Caco-2 (cell line): ENCODE measurements around the gene CNGA1. TPM values are rescaled to one million over a fixed set of nuclear protein-coding genes. Genes with fewer than 3 reads are reported as not detected.

ENCODE experiments used
- BruUV-seq: library from RNA; stranded (reverse); fragments of 400-500 nt; replicated peaks from 2 replicates; lab custom pipeline; 2021; lab: Mats Ljungman, UMichigan
- CTCF ChIA-PET: fragments of 300-600 bp; sonication (Branson Sonifier 250); formaldehyde crosslinking; loops from one replicate; lab custom pipeline; 2022; ENCODE audit warnings: antibody characterized with exemption; lab: Charles Lee
- POLR2A ChIA-PET: fragments of 300-600 bp; sonication (Branson Sonifier 250); formaldehyde crosslinking; loops from one replicate; lab custom pipeline; 2022; ENCODE audit warnings: antibody characterized with exemption; lab: Charles Lee
- DNase-seq, 2 experiments: peaks; one replicate each; pipeline versions ENCODE4 v3.0.0 to v3.0.0-alpha.2; 2020 to 2022
- H3K27me3 ChIP-seq: replicated peaks from 2 replicates; pipeline ENCODE4 v1.6.0; 2011; ENCODE audit warnings: low read length; ENCODE audit not compliant: control insufficient read depth, insufficient read depth
- H3K36me3 ChIP-seq: 2 replicates; pipeline ENCODE4 v1.5.1; 2011; ENCODE audit warnings: low read length; ENCODE audit not compliant: control insufficient read depth, insufficient read depth
- H3K4me1 ChIP-seq: fragments of 250-450 bp; sonication (Bioruptor Pico); 2 replicates; pipeline ENCODE4 v1.5.1; 2020; ENCODE audit warnings: mild to moderate bottlenecking
- H3K4me3 ChIP-seq: 2 replicates; pipeline ENCODE4 v1.5.1; 2011; ENCODE audit warnings: low read depth, mild to moderate bottlenecking, control low read depth, low read length
- H3K9me3 ChIP-seq: fragments of 250-450 bp; sonication (Bioruptor Pico); 2 replicates; pipeline ENCODE4 v1.5.1; 2020; ENCODE audit warnings: mild to moderate bottlenecking, moderate library complexity
- H3K27ac Mint-ChIP-seq: one replicate; pipeline ENCODE4 v1.8.0; 2022; ENCODE audit warnings: mixed read lengths; ENCODE audit not compliant: unreplicated experiment
- H3K27me3 Mint-ChIP-seq: one replicate; pipeline ENCODE4 v1.8.0; 2022; ENCODE audit warnings: mixed read lengths; ENCODE audit not compliant: insufficient read depth, unreplicated experiment
- H3K36me3 Mint-ChIP-seq: one replicate; pipeline ENCODE4 v1.8.0; 2022; ENCODE audit warnings: mild to moderate bottlenecking, mixed read lengths; ENCODE audit not compliant: insufficient read depth, unreplicated experiment
- H3K4me1 Mint-ChIP-seq: one replicate; pipeline ENCODE4 v1.8.0; 2022; ENCODE audit warnings: low read depth, mixed read lengths; ENCODE audit not compliant: unreplicated experiment
- H3K4me3 Mint-ChIP-seq: one replicate; pipeline ENCODE4 v1.8.0; 2022; ENCODE audit warnings: mild to moderate bottlenecking, moderate library complexity, mixed read lengths; ENCODE audit not compliant: unreplicated experiment
- H3K9me3 Mint-ChIP-seq: one replicate; pipeline ENCODE4 v1.8.0; 2022; ENCODE audit warnings: mixed read lengths; ENCODE audit not compliant: unreplicated experiment
- CTCF ChIP-seq, 2 experiments: fragments of 200-600 bp in 1 of 2; IDR thresholded peaks; 1 replicate in 1 of 2; 2 replicates in 1 of 2; pipeline versions ENCODE4 v1.5.1 to v1.8.0; 2011 to 2022; ENCODE audit warnings: antibody characterized with exemption in 1 of 2, control low read depth in 1 of 2, inconsistent platforms in 1 of 2, low read depth in 1 of 2, low read length in 1 of 2, mild to moderate bottlenecking in 1 of 2, moderate library complexity in 1 of 2; ENCODE audit not compliant: insufficient read depth in 1 of 2, severe bottlenecking in 1 of 2, unreplicated experiment in 1 of 2
- intact Hi-C: fragments of 100-400 bp; cut with micrococcal nuclease; formaldehyde crosslinking; loops from one replicate; pipeline ENCODE4 v1.10.0; 2022; ENCODE audit not compliant: unreplicated experiment
- total RNA-seq: library from RNA; stranded (reverse); gene quantifications from 2 replicates; pipeline ENCODE4 v1.2.3, GENCODE V29; 2022

CNGA1 gene
- total RNA-seq, 1 experiment from 2014 or later = 1.5 TPM

- no peaks in the 10 kb centered on the region for H3K27me3 ChIP-seq
- Mint-ChIP-seq H3K9me3 (peaks cover 12% of the 10 kb centered on the region), H3K4me3 (peak overlapping the region; percentile 93), H3K4me1 (peaks cover 18% of the 10 kb centered on the region), H3K27ac (peak overlapping the region; percentile 89), H3K27me3 (no peaks in the 10 kb centered on the region), H3K36me3 (peaks cover 30% of the 10 kb centered on the region)
- peak overlapping the region; percentile 94 for H3K4me3 ChIP-seq
- ChIA-PET POLR2A (interaction anchor here (0.7 kb wide), 1 partner anchor 291 kb away, joined by 3 read pairs; no protein-coding TSS in a partner anchor), CTCF (no interaction called here)
- TF ChIP-seq CTCF (IDR thresholded peaks at IDR 0.05; ENCODE audit: insufficient read depth in 1 of 2, low read depth in 1 of 2, low read length in 1 of 2, severe bottlenecking in 1 of 2, unreplicated experiment in 1 of 2) = no peak
- DNase-seq = no peak
- H3K36me3 ChIP-seq = no peaks in the 10 kb centered on the region
- peaks cover 16% of the 10 kb centered on the region for H3K4me1 ChIP-seq
- TSS peak; percentile 35 for BruUV-seq
- no peaks in the 10 kb centered on the region for H3K9me3 ChIP-seq
- intact Hi-C loops = loop anchor here (2.0 to 5.0 kb wide), 5 partner anchors 27 to 103 kb away; partner anchors contain the start of gene NFXL1
These were observed 803 bp downstream of the CNGA1 start for GRCh38 chr4:48015678-48016077.

DNA sequence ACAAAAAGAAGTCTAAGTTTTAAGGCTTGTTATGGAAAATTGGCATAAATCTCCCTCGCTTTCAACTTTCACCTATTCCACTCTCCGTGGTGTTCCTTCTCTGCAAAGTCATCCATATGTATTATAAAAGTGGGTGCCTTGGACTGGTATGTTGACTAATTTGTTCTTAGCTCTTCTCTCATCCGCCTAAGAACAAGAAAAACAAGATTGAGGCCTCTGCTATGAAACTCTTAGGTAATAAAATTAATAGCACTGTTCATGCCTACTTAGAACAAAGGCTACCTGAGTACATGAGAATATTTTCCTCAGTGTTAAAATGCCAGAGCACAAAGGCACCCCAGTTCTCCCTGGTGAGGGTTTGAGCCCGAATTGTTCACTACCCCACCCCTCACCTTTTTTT, 1.3 kb downstream of the CNGA1 start:
- peaks cover 16% of the 10 kb centered on the region for H3K9me3 Mint-ChIP-seq
- H3K27me3 ChIP-seq = no peaks in the 10 kb centered on the region
- POLR2A ChIA-PET = no interaction called here
- H3K4me1 ChIP-seq = peaks cover 16% of the 10 kb centered on the region
- intact Hi-C loops = loop anchor here (5.0 kb wide), 1 partner anchor 103 kb away; the partner anchor contains the start of gene NFXL1
- H3K36me3 Mint-ChIP-seq = peaks cover 26% of the 10 kb centered on the region
- DNase-seq = no peak
- TF ChIP-seq CTCF (IDR thresholded peaks at IDR 0.05; ENCODE audit: insufficient read depth in 1 of 2, low read depth in 1 of 2, low read length in 1 of 2, severe bottlenecking in 1 of 2, unreplicated experiment in 1 of 2) = no peak
- H3K4me3 Mint-ChIP-seq = peak overlapping the region; percentile 93
- H3K27me3 Mint-ChIP-seq = no peaks in the 10 kb centered on the region
- H3K27ac Mint-ChIP-seq = peak overlapping the region; percentile 89
- H3K4me1 Mint-ChIP-seq = peaks cover 17% of the 10 kb centered on the region
- H3K36me3 ChIP-seq = no peaks in the 10 kb centered on the region
- BruUV-seq = no TSS peak
- H3K4me3 ChIP-seq = peak overlapping the region; percentile 94
- no peaks in the 10 kb centered on the region for H3K9me3 ChIP-seq
- CTCF ChIA-PET = no interaction called here

DNA sequence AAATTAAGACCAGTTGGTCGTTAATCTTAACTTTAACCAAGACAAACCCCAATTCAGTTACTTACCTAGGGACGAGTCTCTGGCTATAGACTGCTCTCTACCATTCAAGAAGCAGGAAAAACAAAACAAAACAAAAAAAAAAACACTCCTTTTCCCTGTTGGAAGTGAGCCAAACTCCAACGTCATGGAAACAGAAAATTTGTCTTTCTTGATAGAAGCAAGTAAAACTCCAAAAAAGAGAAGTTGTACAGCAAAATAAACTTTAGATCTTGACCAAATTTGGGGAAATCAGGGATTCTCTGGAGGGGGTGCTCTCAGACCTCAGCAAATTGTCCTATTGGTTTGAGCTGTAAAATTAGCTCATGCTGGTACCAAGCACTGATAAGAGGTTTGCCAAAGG, 3.7 kb downstream of the CNGA1 start:
- POLR2A ChIA-PET = no interaction called here
- H3K36me3 ChIP-seq = no peaks in the 10 kb centered on the region
- CTCF ChIA-PET = no interaction called here

More for the DNA sequence above, 3.7 kb downstream of the CNGA1 start:
- intact Hi-C loops = no loop called here
- Mint-ChIP-seq H3K27ac (no peak overlapping the region), H3K4me1 (peaks cover 6% of the 10 kb centered on the region), H3K27me3 (no peaks in the 10 kb centered on the region), H3K36me3 (peaks cover 19% of the 10 kb centered on the region), H3K4me3 (no peak overlapping the region), H3K9me3 (peaks cover 16% of the 10 kb centered on the region)
- no peak for DNase-seq
- Histone ChIP-seq H3K27me3 (no peaks in the 10 kb centered on the region), H3K9me3 (peaks cover 13% of the 10 kb centered on the region), H3K4me3 (no peak overlapping the region), H3K4me1 (peaks cover 6% of the 10 kb centered on the region; the same call in 1 of the 2 replicates)
- BruUV-seq = no TSS peak
- no peak for TF ChIP-seq CTCF (IDR thresholded peaks at IDR 0.05; ENCODE audit: insufficient read depth in 1 of 2, low read depth in 1 of 2, low read length in 1 of 2, severe bottlenecking in 1 of 2, unreplicated experiment in 1 of 2)
